Measurements from ENCODE around the gene CCDC18.
"Not testable (repeated sequence)": the region's sequence is repeated elsewhere in the genome, so short reads cannot be mapped to it uniquely, and the experiment has no call there.

Gene CCDC18

GRCh38 chr1:93171549-93172034 lies 8.9 kb upstream of the CCDC18 start:
- no peak for DNase-seq (ENCODE audit: low read depth)

GRCh38 chr1:93172778-93173177 lies 7.7 kb upstream of the CCDC18 start:
- no peak for DNase-seq (ENCODE audit: low read depth)

GRCh38 chr1:93174638-93175037 lies 5.9 kb upstream of the CCDC18 start:
- not testable (repeated sequence) for DNase-seq (ENCODE audit: low read depth)

- DNase-seq (ENCODE audit: low read depth): no peak
These were observed 2.5 kb upstream of the CCDC18 start for GRCh38 chr1:93177991-93178390.

- DNase-seq (ENCODE audit: low read depth): no peak
These were observed 2.1 kb upstream of the CCDC18 start for GRCh38 chr1:93178418-93178817.

- peak; percentile 85 for DNase-seq (ENCODE audit: low read depth)
These were observed 420 bp upstream of the CCDC18 start, which contains the start of gene TMED5 for GRCh38 chr1:93179886-93180722. Gene TMED5 (minus strand): TSS chr1:93180413. CDS start chr1:93180242, 171 bp downstream.

GRCh38 chr1:93186667-93187066 lies 6.1 kb downstream of the CCDC18 start:
- no peak for DNase-seq (ENCODE audit: low read depth)

- DNase-seq (ENCODE audit: low read depth): no peak
These were observed 9.9 kb downstream of the CCDC18 start for GRCh38 chr1:93190432-93190831.

GRCh38 chr1:93194231-93194990 lies 13.9 kb downstream of the CCDC18 start:
- no peak for DNase-seq (ENCODE audit: low read depth)

- no peak for DNase-seq (ENCODE audit: low read depth)
These were observed 16.1 kb downstream of the CCDC18 start for GRCh38 chr1:93196591-93196990.

- no peak for DNase-seq (ENCODE audit: low read depth)
These were observed 18.6 kb downstream of the CCDC18 start for GRCh38 chr1:93199150-93199549.

- DNase-seq (ENCODE audit: low read depth): no peak
These were observed 19.6 kb downstream of the CCDC18 start for GRCh38 chr1:93200086-93200620.

- DNase-seq (ENCODE audit: low read depth): no peak
These were observed 20.2 kb downstream of the CCDC18 start for GRCh38 chr1:93200714-93201113.

GRCh38 chr1:93205892-93206566 lies 25.5 kb downstream of the CCDC18 start:
- DNase-seq (ENCODE audit: low read depth): no peak

- DNase-seq (ENCODE audit: low read depth): no peak
These were observed 26.0 kb downstream of the CCDC18 start for GRCh38 chr1:93206567-93206954.

- DNase-seq (ENCODE audit: low read depth): no peak
These were observed 26.7 kb downstream of the CCDC18 start for GRCh38 chr1:93207211-93207610.

GRCh38 chr1:93215322-93215721 lies 34.8 kb downstream of the CCDC18 start:
- DNase-seq (ENCODE audit: low read depth): no peak

- DNase-seq (ENCODE audit: low read depth): no peak
These were observed 38.9 kb downstream of the CCDC18 start for GRCh38 chr1:93219443-93219842.

- not testable (repeated sequence) for DNase-seq (ENCODE audit: low read depth)
These were observed 40.2 kb downstream of the CCDC18 start for GRCh38 chr1:93220716-93221115.

- DNase-seq (ENCODE audit: low read depth): peak; percentile 36
These were observed 41.4 kb downstream of the CCDC18 start for GRCh38 chr1:93221913-93222312.

- DNase-seq (ENCODE audit: low read depth): no peak
These were observed 42.6 kb downstream of the CCDC18 start for GRCh38 chr1:93223023-93223675.

- DNase-seq (ENCODE audit: low read depth): no peak
These were observed 54.7 kb downstream of the CCDC18 start for GRCh38 chr1:93235261-93235660.

All from non-pigmented ciliary epithelial cell (primary cell).